SK-N-MC (cell line): ENCODE results near the gene HDHD2.

Source experiments
- EZH2 ChIP-seq: fragments of 200-600 bp; sonication (generic); IDR thresholded peaks from one replicate; pipeline ENCODE4 v1.6.1; 2017; ENCODE audit warnings: antibody characterized with exemption
- FOXP2 ChIP-seq: optimal IDR thresholded peaks from 2 replicates; pipeline ENCODE3; 2011; ENCODE audit warnings: mild to moderate bottlenecking, moderate library complexity; ENCODE audit not compliant: insufficient read depth; ENCODE audit errors: extremely low read length, control extremely low read depth
- POLR2AphosphoS5 ChIP-seq: IDR thresholded peaks from 2 replicates; pipeline ENCODE4 v1.6.1; 2012; ENCODE audit warnings: mild to moderate bottlenecking, low read depth, low read length, borderline replicate concordance

DNA sequence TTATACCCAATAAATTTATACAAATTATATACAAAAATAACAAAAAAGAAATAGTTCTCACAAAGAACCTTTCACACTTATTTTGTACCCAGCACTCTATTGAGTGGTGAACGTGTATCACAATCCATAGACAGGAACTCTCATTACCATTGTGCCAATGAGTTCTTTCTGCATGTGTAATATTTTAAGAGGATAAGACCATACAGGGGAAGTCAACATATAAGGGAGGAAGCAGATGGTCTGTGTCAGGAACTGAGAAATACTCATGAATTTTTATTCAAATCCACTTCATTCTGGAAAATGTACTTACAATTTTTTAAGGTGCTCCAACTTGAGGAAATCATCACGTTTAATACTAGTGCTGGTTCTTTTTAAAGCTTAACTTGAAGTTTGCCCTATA, 87.8 kb downstream of the HDHD2 start:
- TF ChIP-seq EZH2 (no peak), POLR2AphosphoS5 (no peak), FOXP2 (no peak)
